Measurements from ENCODE around the gene TRMT6. TPM values are rescaled to one million over a fixed set of nuclear protein-coding genes. Genes with fewer than 3 reads are reported as not detected.

The TRMT6 gene
- total and polyA plus RNA-seq, 4 donors: 2.4 to 11.0 (median 8.2) TPM

DNA sequence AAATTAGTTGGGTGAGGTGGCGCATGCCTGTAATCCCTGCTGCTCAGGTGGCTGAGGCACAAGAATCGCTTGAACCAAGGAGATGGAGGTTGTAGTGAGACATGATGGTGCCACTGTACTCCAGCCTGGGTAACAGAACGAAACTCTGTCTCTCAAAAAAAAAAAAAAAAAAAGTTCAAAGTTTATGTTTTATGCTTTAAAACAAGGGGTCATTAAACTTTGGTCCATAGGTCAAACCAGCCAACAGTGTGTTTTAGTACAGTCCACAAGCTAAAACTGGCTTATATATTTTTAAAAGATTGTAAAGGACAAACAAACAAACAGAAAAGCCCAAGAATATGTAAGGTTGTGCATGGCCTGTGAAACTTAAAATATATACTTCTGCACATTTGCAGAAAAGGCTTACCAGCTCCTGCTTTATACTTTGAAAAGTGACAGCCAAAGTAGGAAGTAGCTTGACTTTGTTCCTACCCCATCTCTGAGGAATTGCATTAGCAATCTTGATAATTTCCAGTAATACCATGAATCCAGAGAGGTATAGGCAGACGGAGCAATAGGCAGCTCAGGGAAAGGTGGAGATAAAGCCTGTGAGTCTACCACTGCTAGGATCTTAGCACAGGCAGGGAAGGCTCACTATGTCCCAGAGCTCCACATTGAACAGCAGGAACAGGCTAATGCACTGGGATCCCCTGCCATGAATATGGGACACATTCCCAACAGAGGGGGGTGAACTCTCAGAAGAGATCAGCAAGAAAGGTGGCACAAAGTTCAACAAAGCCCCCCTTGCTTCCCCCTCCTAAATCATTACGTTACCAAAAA lies 30.6 kb upstream of the TRMT6 start:
- 75 to 84% methylated on average over 5 of the region's 5 CpGs for WGBS, 2 donors
- no peak overlapping the region for H3K27ac ChIP-seq (ENCODE audit: low read depth in 1 of 2, low read length in 2 of 2)
- peaks cover 0 to 1% of the 10 kb centered on the region in 2 donors for H3K36me3 ChIP-seq (ENCODE audit: control insufficient read depth in 1 of 2, insufficient read depth in 2 of 2, low read length in 1 of 2)
- no peaks in the 10 kb centered on the region for H3K4me1 ChIP-seq (ENCODE audit: control insufficient read depth in 1 of 2, insufficient read depth in 2 of 2, low read length in 2 of 2)
- ATAC-seq (ENCODE audit: low FRiP score) (no peak), DNase-seq (no peak)
- intact Hi-C loops (cut with DNase I): no loop called here
- H3K9me3 ChIP-seq (ENCODE audit: control insufficient read depth, low read length): no peaks in the 10 kb centered on the region
- no peaks in the 10 kb centered on the region for H3K27me3 ChIP-seq (ENCODE audit: control insufficient read depth in 1 of 2, insufficient read depth in 2 of 2, low read length in 1 of 2)
- no peak overlapping the region for H3K4me3 ChIP-seq (ENCODE audit: low read length in 2 of 2)

DNA sequence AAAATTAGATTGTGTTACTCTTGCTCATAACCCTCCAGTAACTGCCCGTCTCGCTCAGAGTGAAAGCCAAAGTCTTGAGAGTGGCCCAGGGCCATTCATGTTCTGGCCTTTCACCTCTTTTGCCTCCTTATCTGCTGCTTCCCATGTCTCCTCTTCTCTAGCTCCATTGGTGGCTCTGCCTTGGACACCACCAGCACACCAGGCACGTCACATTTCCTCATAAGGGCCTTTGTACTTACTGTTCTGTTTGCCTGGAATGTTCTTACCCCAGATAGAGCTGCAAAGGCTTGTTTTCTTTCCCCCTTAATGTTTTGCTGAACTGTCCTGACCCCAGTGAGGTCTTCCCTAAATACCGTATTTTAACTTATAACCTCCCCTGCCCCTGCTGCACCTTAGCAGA lies 29.5 kb upstream of the TRMT6 start:
- Histone ChIP-seq H3K4me3 (ENCODE audit: low read length in 2 of 2) (no peak overlapping the region), H3K4me1 (ENCODE audit: control insufficient read depth in 1 of 2, insufficient read depth in 2 of 2, low read length in 2 of 2) (no peaks in the 10 kb centered on the region), H3K27me3 (ENCODE audit: control insufficient read depth in 1 of 2, insufficient read depth in 2 of 2, low read length in 1 of 2) (no peaks in the 10 kb centered on the region), H3K27ac (ENCODE audit: low read depth in 1 of 2, low read length in 2 of 2) (no peak overlapping the region), H3K36me3 (ENCODE audit: control insufficient read depth in 1 of 2, insufficient read depth in 2 of 2, low read length in 1 of 2) (peaks cover 0 to 1% of the 10 kb centered on the region in 2 donors), H3K9me3 (ENCODE audit: control insufficient read depth, low read length) (no peaks in the 10 kb centered on the region)
- no peak for DNase-seq
- intact Hi-C loops (cut with DNase I): no loop called here
- no peak for ATAC-seq (ENCODE audit: low FRiP score)
- WGBS, 2 donors: 98% methylated on average over 4 of the region's 4 CpGs

GRCh38 chr20:5977975-5978374 lies 27.6 kb upstream of the TRMT6 start:
- ATAC-seq (ENCODE audit: low FRiP score) (no peak), DNase-seq (no peak)
- Histone ChIP-seq H3K27ac (ENCODE audit: low read depth in 1 of 2, low read length in 2 of 2) (no peak overlapping the region), H3K27me3 (ENCODE audit: control insufficient read depth in 1 of 2, insufficient read depth in 2 of 2, low read length in 1 of 2) (no peaks in the 10 kb centered on the region), H3K4me1 (ENCODE audit: control insufficient read depth in 1 of 2, insufficient read depth in 2 of 2, low read length in 2 of 2) (no peaks in the 10 kb centered on the region), H3K4me3 (ENCODE audit: low read length in 2 of 2) (no peak overlapping the region), H3K9me3 (ENCODE audit: control insufficient read depth, low read length) (no peaks in the 10 kb centered on the region), H3K36me3 (ENCODE audit: control insufficient read depth in 1 of 2, insufficient read depth in 2 of 2, low read length in 1 of 2) (peaks cover 0 to 1% of the 10 kb centered on the region in 2 donors)
- intact Hi-C loops (cut with DNase I): no loop called here
- 98% methylated on average over 1 of the region's 1 CpG for WGBS, 2 donors

GRCh38 chr20:5977223-5977622 lies 26.9 kb upstream of the TRMT6 start:
- Histone ChIP-seq H3K36me3 (ENCODE audit: control insufficient read depth in 1 of 2, insufficient read depth in 2 of 2, low read length in 1 of 2) (peaks cover 0 to 1% of the 10 kb centered on the region in 2 donors), H3K4me3 (ENCODE audit: low read length in 2 of 2) (no peak overlapping the region), H3K4me1 (ENCODE audit: control insufficient read depth in 1 of 2, insufficient read depth in 2 of 2, low read length in 2 of 2) (no peaks in the 10 kb centered on the region), H3K27me3 (ENCODE audit: control insufficient read depth in 1 of 2, insufficient read depth in 2 of 2, low read length in 1 of 2) (no peaks in the 10 kb centered on the region), H3K9me3 (ENCODE audit: control insufficient read depth, low read length) (no peaks in the 10 kb centered on the region), H3K27ac (ENCODE audit: low read depth in 1 of 2, low read length in 2 of 2) (no peak overlapping the region)
- ATAC-seq (ENCODE audit: low FRiP score) (no peak), DNase-seq (no peak)
- 86 to 91% methylated on average over 2 of the region's 2 CpGs for WGBS, 2 donors
- intact Hi-C loops (cut with DNase I): no loop called here

- Histone ChIP-seq H3K36me3 (ENCODE audit: control insufficient read depth in 1 of 2, insufficient read depth in 2 of 2, low read length in 1 of 2) (peaks cover 0 to 1% of the 10 kb centered on the region in 2 donors), H3K4me3 (ENCODE audit: low read length in 2 of 2) (no peak overlapping the region), H3K27me3 (ENCODE audit: control insufficient read depth in 1 of 2, insufficient read depth in 2 of 2, low read length in 1 of 2) (no peaks in the 10 kb centered on the region), H3K4me1 (ENCODE audit: control insufficient read depth in 1 of 2, insufficient read depth in 2 of 2, low read length in 2 of 2) (no peaks in the 10 kb centered on the region), H3K9me3 (ENCODE audit: control insufficient read depth, low read length) (no peaks in the 10 kb centered on the region), H3K27ac (ENCODE audit: low read depth in 1 of 2, low read length in 2 of 2) (no peak overlapping the region)
- DNase-seq: no peak
- intact Hi-C loops (cut with DNase I): no loop called here
- 13 to 24% methylated on average over 2 of the region's 2 CpGs for WGBS, 2 donors
- no peak for ATAC-seq (ENCODE audit: low FRiP score)
Observed at GRCh38 chr20:5975778-5976177, 25.4 kb upstream of the TRMT6 start.

DNA sequence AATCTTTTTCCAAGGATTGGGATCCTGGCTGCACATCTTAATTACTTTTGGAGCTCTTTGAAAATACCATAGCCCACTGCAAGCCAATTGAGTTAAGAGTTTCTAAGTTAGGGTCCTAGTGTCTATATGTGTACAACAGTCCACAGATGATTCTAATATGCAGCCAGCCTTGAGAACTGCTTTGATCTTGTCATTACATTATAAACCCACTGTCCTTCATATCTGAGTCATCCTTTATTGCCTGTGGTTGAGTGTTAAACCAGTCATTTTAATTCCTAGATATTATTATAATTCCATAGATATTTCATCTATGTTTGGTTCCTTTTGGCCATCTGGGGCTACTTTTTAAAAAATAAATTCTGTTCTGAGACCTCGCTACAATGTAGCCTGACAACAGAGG lies 24.2 kb upstream of the TRMT6 start:
- no peak overlapping the region for H3K27ac ChIP-seq (ENCODE audit: low read depth in 1 of 2, low read length in 2 of 2)
- intact Hi-C loops (cut with DNase I): no loop called here
- ATAC-seq (ENCODE audit: low FRiP score) (no peak), DNase-seq (no peak)
- no peak overlapping the region for H3K4me3 ChIP-seq (ENCODE audit: low read length in 2 of 2)
- H3K36me3 ChIP-seq (ENCODE audit: control insufficient read depth in 1 of 2, insufficient read depth in 2 of 2, low read length in 1 of 2): peaks cover 0 to 1% of the 10 kb centered on the region in 2 donors
- no peaks in the 10 kb centered on the region for H3K27me3 ChIP-seq (ENCODE audit: control insufficient read depth in 1 of 2, insufficient read depth in 2 of 2, low read length in 1 of 2)
- H3K4me1 ChIP-seq (ENCODE audit: control insufficient read depth in 1 of 2, insufficient read depth in 2 of 2, low read length in 2 of 2): no peaks in the 10 kb centered on the region
- WGBS, 2 donors: 97 to 100% methylated on average over 1 of the region's 1 CpG
- H3K9me3 ChIP-seq (ENCODE audit: control insufficient read depth, low read length): no peaks in the 10 kb centered on the region

- Histone ChIP-seq H3K4me1 (ENCODE audit: control insufficient read depth in 1 of 2, insufficient read depth in 2 of 2, low read length in 2 of 2) (no peaks in the 10 kb centered on the region), H3K27ac (ENCODE audit: low read depth in 1 of 2, low read length in 2 of 2) (no peak overlapping the region), H3K4me3 (ENCODE audit: low read length in 2 of 2) (no peak overlapping the region), H3K9me3 (ENCODE audit: control insufficient read depth, low read length) (no peaks in the 10 kb centered on the region), H3K27me3 (ENCODE audit: control insufficient read depth in 1 of 2, insufficient read depth in 2 of 2, low read length in 1 of 2) (no peaks in the 10 kb centered on the region), H3K36me3 (ENCODE audit: control insufficient read depth in 1 of 2, insufficient read depth in 2 of 2, low read length in 1 of 2) (peaks cover 0 to 1% of the 10 kb centered on the region in 2 donors)
- intact Hi-C loops (cut with DNase I): no loop called here
- 85 to 89% methylated on average over 4 of the region's 4 CpGs for WGBS, 2 donors
- ATAC-seq (ENCODE audit: low FRiP score): no peak
- DNase-seq: no peak
Observed at GRCh38 chr20:5973971-5974370, 23.6 kb upstream of the TRMT6 start.

GRCh38 chr20:5973172-5973571 lies 22.8 kb upstream of the TRMT6 start:
- H3K27ac ChIP-seq (ENCODE audit: low read depth in 1 of 2, low read length in 2 of 2): no peak overlapping the region
- intact Hi-C loops (cut with DNase I): no loop called here
- WGBS, 2 donors: 63 to 66% methylated on average over 2 of the region's 2 CpGs
- no peak overlapping the region for H3K4me3 ChIP-seq (ENCODE audit: low read length in 2 of 2)
- H3K36me3 ChIP-seq (ENCODE audit: control insufficient read depth in 1 of 2, insufficient read depth in 2 of 2, low read length in 1 of 2): peaks cover 0 to 1% of the 10 kb centered on the region in 2 donors
- DNase-seq (no peak), ATAC-seq (ENCODE audit: low FRiP score) (no peak)
- H3K4me1 ChIP-seq (ENCODE audit: control insufficient read depth in 1 of 2, insufficient read depth in 2 of 2, low read length in 2 of 2): no peaks in the 10 kb centered on the region
- no peaks in the 10 kb centered on the region for H3K27me3 ChIP-seq (ENCODE audit: control insufficient read depth in 1 of 2, insufficient read depth in 2 of 2, low read length in 1 of 2)
- no peaks in the 10 kb centered on the region for H3K9me3 ChIP-seq (ENCODE audit: control insufficient read depth, low read length)

- intact Hi-C loops (cut with DNase I): no loop called here
- H3K4me1 ChIP-seq (ENCODE audit: control insufficient read depth in 1 of 2, insufficient read depth in 2 of 2, low read length in 2 of 2): no peaks in the 10 kb centered on the region
- ATAC-seq (ENCODE audit: low FRiP score): no peak
- DNase-seq: no peak
- H3K27me3 ChIP-seq (ENCODE audit: control insufficient read depth in 1 of 2, insufficient read depth in 2 of 2, low read length in 1 of 2): no peaks in the 10 kb centered on the region
- H3K27ac ChIP-seq (ENCODE audit: low read depth in 1 of 2, low read length in 2 of 2): no peak overlapping the region
- H3K36me3 ChIP-seq (ENCODE audit: control insufficient read depth in 1 of 2, insufficient read depth in 2 of 2, low read length in 1 of 2): no peaks in the 10 kb centered on the region
- no peaks in the 10 kb centered on the region for H3K9me3 ChIP-seq (ENCODE audit: control insufficient read depth, low read length)
- no peak overlapping the region for H3K4me3 ChIP-seq (ENCODE audit: low read length in 2 of 2)
Observed at GRCh38 chr20:5971203-5971602, 20.9 kb upstream of the TRMT6 start.

Measured in aorta (tissue), 5 donors.